GM12878 (cell line): ENCODE measurements around the gene RYR2. TPM values are rescaled to one million over a fixed set of nuclear protein-coding genes. Genes with fewer than 3 reads are reported as not detected.

Source experiments
- ATAC-seq: fragments of 200-7000 bp; cut with Tn5 transposase; 3 replicates; pipeline ENCODE4 v1.9.1; 2020; ENCODE audit warnings: mild to moderate bottlenecking, moderate library complexity
- BruUV-seq: library from RNA; stranded (reverse); fragments of 400-500 nt; replicated peaks from 2 replicates; lab custom pipeline; 2021; lab: Mats Ljungman, UMichigan
- CTCF ChIA-PET: fragments of 300-600 bp; sonication (Branson Sonifier 250); formaldehyde crosslinking; extraction: SDS; loops from one replicate; lab custom pipeline; 2021; ENCODE audit warnings: inconsistent platforms; lab: Yijun Ruan, JAX
- POLR2A ChIA-PET: fragments of 350-600 bp; formaldehyde crosslinking; extraction: SDS; loops from one replicate; lab custom pipeline; 2021; ENCODE audit warnings: inconsistent platforms; lab: Charles Lee
- RAD21 ChIA-PET: fragments of 300-600 bp; sonication (Branson Sonifier 250); formaldehyde crosslinking; loops from one replicate; lab custom pipeline; 2023; ENCODE audit warnings: antibody characterized with exemption; ENCODE audit not compliant: unreplicated experiment; lab: Charles Lee
- SMC1A ChIA-PET: fragments of 300-600 bp; sonication (Branson Sonifier 250); formaldehyde crosslinking; loops from one replicate; lab custom pipeline; 2023; ENCODE audit not compliant: unreplicated experiment, uncharacterized antibody; lab: Charles Lee
- DNase-seq: peaks from one replicate; pipeline ENCODE4 v3.0.0-alpha.2; 2011; ENCODE audit warnings: low read depth, low spot score
- FAIRE-seq: peaks from 3 replicates; lab custom pipeline; 2011; peaks lifted over from hg19 to GRCh38; lab: Jason Lieb, UNC
- H2AFZ ChIP-seq: 2 replicates; pipeline ENCODE4 v1.6.0; 2011; ENCODE audit warnings: low read depth, low read length, control low read depth; ENCODE audit not compliant: control insufficient read depth
- H3K27ac ChIP-seq: 2 replicates; pipeline ENCODE4 v1.5.1; 2011; ENCODE audit warnings: control low read depth; ENCODE audit not compliant: control insufficient read depth, insufficient read depth
- H3K27me3 ChIP-seq, 2 experiments: replicated peaks in 1 of 2; 2 replicates each; pipeline versions ENCODE4 v1.6.0 to v1.6.1; 2011; ENCODE audit warnings: low read length in 1 of 2; ENCODE audit not compliant: control insufficient read depth in 2 of 2, insufficient read depth in 2 of 2
- H3K36me3 ChIP-seq, 2 experiments: 2 replicates each; pipeline ENCODE4 v1.5.1; 2011; ENCODE audit warnings: low read length in 1 of 2; ENCODE audit not compliant: control insufficient read depth in 2 of 2, insufficient read depth in 2 of 2
- H3K4me1 ChIP-seq: 2 replicates; pipeline ENCODE4 v1.6.1; 2011; ENCODE audit warnings: mild to moderate bottlenecking, low read length, moderate library complexity, mixed read lengths; ENCODE audit not compliant: control insufficient read depth, insufficient read depth
- H3K4me2 ChIP-seq: 2 replicates; pipeline ENCODE4 v1.6.0; 2011; ENCODE audit warnings: control low read depth; ENCODE audit not compliant: control insufficient read depth, insufficient read depth
- H3K4me3 ChIP-seq: fragments of 200-600 bp; sonication (generic); 2 replicates; pipeline ENCODE4 v1.5.1; 2016
- H3K79me2 ChIP-seq: 2 replicates; pipeline ENCODE4 v1.6.0; 2011; ENCODE audit warnings: low read length; ENCODE audit not compliant: control insufficient read depth, insufficient read depth
- H3K9ac ChIP-seq: 2 replicates; pipeline ENCODE4 v1.8.0; 2011; ENCODE audit warnings: low read length, control low read depth, mixed read lengths; ENCODE audit not compliant: control insufficient read depth, insufficient read depth
- H3K9me3 ChIP-seq: replicated peaks from 3 replicates; pipeline ENCODE4 v1.5.1; 2011; ENCODE audit warnings: mild to moderate bottlenecking, low read length; ENCODE audit not compliant: control insufficient read depth, insufficient read depth
- H4K20me1 ChIP-seq: 2 replicates; pipeline ENCODE4 v1.6.0; 2011; ENCODE audit not compliant: control insufficient read depth, insufficient read depth
- GABPA ChIP-seq: IDR thresholded peaks from 2 replicates; pipeline ENCODE4 v1.6.1; 2014; ENCODE audit warnings: antibody characterized with exemption, low read depth, mild to moderate bottlenecking, inconsistent platforms
- POLR2A ChIP-seq: IDR thresholded peaks from 2 replicates; pipeline ENCODE4 v1.6.1; 2011; ENCODE audit warnings: low read depth, mild to moderate bottlenecking, low read length
- WGBS: methylation state at CpG from one replicate; pipeline ENCODE4 v1.1.6; 2016; ENCODE audit warnings: low lambda C conversion rate; ENCODE audit not compliant: insufficient replicate concordance, insufficient coverage; ENCODE audit errors: missing lambda C conversion rate; 5-methylcytosine and 5-hydroxymethylcytosine counted together
- in situ Hi-C: fragments of 300-500 bp; cut with MboI; formaldehyde crosslinking; loops from 9 replicates; pipeline ENCODE4 v1.14.3; 2018; ENCODE audit warnings: mixed read lengths
- intact Hi-C: fragments of 100-400 bp; cut with micrococcal nuclease; formaldehyde crosslinking; loops from one replicate; pipeline ENCODE4 v1.14.2; 2022; ENCODE audit not compliant: unreplicated experiment
- polyA plus RNA-seq, 11 experiments: library from polyadenylated mRNA; depleted of rRNA in 4 of 11; unstranded in 6 of 11; stranded (reverse) in 5 of 11; fragments of >200 nt; fragmentation: Nextera tagmentation in 4 of 11; fragmentation: Illumina TruSeq in 1 of 11; extraction: Ambion mirVana in 4 of 11; extraction: Trizol in 1 of 11; gene quantifications; 1 replicate in 1 of 11; 2 replicates in 10 of 11; pipeline versions ENCODE4 v1.2.1 to v1.2.3, GENCODE V29; 2011 to 2016; ENCODE audit warnings: inconsistent platforms in 2 of 11, missing spikeins in 2 of 11, low read depth in 1 of 11
- total RNA-seq, 4 experiments: library from RNA; depleted of rRNA in 3 of 4; stranded (reverse); fragments of >200 nt in 3 of 4; fragmentation: Illumina TruSeq in 1 of 4; extraction: Trizol in 1 of 4; gene quantifications; 2 replicates each; pipeline versions ENCODE4 v1.2.1 to v1.2.3, GENCODE V29; 2013 to 2021
- TF ChIP-seq, protein P1 (sequence below): IDR thresholded peaks from 2 replicates; pipeline ENCODE4 v1.6.1; 2011; ENCODE audit warnings: low read depth, low read length, improper control_type of control experiment, borderline replicate concordance
- TF ChIP-seq, protein P2 (sequence below): fragments of 450-650 bp; IDR thresholded peaks from 2 replicates; pipeline ENCODE4 v1.6.1; 2017; ENCODE audit warnings: antibody characterized with exemption, mild to moderate bottlenecking, moderate library complexity
- TF ChIP-seq, protein P3 (sequence below): fragments of 450-650 bp; IDR thresholded peaks from 2 replicates; pipeline ENCODE4 v1.6.1; 2017; ENCODE audit warnings: mild to moderate bottlenecking, moderate library complexity
- TF ChIP-seq, protein P4 (sequence below): fragments of 450-650 bp; formaldehyde crosslinking; IDR thresholded peaks from 2 replicates; pipeline ENCODE4 v1.4.0; 2020; ENCODE audit warnings: mild to moderate bottlenecking, moderate library complexity

Gene RYR2
- total and polyA plus RNA-seq, 10 of the 15 experiments (the other 5 are each of a cell fraction or from before 2014, with no cell fraction given), result 0.01 to 0.04 TPM; not detected in 8

DNA sequence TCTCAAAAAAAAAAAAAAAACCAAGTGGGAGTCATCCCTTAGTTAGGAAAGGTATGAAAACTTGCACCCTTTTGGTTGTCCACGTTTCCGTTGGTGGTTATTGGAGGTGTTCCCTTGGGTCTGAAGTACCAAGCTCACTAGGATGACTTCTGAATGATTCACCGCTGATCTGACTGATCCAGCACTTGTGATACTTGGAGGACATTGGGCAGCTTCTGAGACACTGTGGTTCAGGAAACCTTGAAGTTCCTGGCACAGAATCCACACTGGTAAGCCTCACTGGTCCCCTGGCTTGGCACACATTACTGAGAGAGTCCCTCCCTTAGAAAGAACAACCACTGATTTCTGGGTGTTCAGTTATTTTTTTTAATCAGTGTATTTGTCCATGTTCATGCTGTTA lies 91.9 kb downstream of the RYR2 start (continued):
- TF ChIP-seq, protein P1, sequence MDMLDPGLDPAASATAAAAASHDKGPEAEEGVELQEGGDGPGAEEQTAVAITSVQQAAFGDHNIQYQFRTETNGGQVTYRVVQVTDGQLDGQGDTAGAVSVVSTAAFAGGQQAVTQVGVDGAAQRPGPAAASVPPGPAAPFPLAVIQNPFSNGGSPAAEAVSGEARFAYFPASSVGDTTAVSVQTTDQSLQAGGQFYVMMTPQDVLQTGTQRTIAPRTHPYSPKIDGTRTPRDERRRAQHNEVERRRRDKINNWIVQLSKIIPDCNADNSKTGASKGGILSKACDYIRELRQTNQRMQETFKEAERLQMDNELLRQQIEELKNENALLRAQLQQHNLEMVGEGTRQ, result no peak
- no peak for TF ChIP-seq POLR2A
- TF ChIP-seq, protein P2, sequence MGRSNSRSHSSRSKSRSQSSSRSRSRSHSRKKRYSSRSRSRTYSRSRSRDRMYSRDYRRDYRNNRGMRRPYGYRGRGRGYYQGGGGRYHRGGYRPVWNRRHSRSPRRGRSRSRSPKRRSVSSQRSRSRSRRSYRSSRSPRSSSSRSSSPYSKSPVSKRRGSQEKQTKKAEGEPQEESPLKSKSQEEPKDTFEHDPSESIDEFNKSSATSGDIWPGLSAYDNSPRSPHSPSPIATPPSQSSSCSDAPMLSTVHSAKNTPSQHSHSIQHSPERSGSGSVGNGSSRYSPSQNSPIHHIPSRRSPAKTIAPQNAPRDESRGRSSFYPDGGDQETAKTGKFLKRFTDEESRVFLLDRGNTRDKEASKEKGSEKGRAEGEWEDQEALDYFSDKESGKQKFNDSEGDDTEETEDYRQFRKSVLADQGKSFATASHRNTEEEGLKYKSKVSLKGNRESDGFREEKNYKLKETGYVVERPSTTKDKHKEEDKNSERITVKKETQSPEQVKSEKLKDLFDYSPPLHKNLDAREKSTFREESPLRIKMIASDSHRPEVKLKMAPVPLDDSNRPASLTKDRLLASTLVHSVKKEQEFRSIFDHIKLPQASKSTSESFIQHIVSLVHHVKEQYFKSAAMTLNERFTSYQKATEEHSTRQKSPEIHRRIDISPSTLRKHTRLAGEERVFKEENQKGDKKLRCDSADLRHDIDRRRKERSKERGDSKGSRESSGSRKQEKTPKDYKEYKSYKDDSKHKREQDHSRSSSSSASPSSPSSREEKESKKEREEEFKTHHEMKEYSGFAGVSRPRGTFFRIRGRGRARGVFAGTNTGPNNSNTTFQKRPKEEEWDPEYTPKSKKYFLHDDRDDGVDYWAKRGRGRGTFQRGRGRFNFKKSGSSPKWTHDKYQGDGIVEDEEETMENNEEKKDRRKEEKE, result no peak
- TF ChIP-seq, protein P3, sequence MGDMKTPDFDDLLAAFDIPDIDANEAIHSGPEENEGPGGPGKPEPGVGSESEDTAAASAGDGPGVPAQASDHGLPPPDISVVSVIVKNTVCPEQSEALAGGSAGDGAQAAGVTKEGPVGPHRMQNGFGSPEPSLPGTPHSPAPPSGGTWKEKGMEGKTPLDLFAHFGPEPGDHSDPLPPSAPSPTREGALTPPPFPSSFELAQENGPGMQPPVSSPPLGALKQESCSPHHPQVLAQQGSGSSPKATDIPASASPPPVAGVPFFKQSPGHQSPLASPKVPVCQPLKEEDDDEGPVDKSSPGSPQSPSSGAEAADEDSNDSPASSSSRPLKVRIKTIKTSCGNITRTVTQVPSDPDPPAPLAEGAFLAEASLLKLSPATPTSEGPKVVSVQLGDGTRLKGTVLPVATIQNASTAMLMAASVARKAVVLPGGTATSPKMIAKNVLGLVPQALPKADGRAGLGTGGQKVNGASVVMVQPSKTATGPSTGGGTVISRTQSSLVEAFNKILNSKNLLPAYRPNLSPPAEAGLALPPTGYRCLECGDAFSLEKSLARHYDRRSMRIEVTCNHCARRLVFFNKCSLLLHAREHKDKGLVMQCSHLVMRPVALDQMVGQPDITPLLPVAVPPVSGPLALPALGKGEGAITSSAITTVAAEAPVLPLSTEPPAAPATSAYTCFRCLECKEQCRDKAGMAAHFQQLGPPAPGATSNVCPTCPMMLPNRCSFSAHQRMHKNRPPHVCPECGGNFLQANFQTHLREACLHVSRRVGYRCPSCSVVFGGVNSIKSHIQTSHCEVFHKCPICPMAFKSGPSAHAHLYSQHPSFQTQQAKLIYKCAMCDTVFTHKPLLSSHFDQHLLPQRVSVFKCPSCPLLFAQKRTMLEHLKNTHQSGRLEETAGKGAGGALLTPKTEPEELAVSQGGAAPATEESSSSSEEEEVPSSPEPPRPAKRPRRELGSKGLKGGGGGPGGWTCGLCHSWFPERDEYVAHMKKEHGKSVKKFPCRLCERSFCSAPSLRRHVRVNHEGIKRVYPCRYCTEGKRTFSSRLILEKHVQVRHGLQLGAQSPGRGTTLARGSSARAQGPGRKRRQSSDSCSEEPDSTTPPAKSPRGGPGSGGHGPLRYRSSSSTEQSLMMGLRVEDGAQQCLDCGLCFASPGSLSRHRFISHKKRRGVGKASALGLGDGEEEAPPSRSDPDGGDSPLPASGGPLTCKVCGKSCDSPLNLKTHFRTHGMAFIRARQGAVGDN, result no peak

DNA sequence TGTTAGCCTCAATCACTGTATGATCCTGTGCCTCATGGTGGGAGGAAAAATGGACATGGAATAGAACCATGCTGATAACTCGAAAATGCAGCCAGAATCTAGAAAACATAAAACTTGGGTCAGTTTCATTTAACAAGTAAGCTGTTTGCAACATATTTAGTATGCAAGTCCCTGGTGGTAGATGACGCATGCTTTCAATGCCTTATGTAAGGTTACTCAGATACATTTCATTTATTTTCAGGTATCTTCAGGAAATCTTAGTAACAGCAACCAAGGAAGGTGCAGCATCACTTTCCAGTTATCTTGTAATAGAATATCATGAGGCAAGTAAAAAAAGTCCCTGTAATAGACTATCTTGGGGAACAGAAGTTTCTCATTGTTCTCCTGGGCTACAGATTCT lies 92.9 kb downstream of the RYR2 start:
- SMC1A ChIA-PET, result no interaction called here
- RAD21 ChIA-PET, result no interaction called here
- H3K4me3 ChIP-seq, result no peak overlapping the region
- in situ Hi-C loops, result loop anchor here (25.0 kb wide), 1 partner anchor 1023 kb away; no protein-coding TSS in a partner anchor
- no peaks in the 10 kb centered on the region for H4K20me1 ChIP-seq
- no peak overlapping the region for H3K4me2 ChIP-seq
- H2AFZ ChIP-seq, result no peak overlapping the region
- 45% methylated on average over 2 of the region's 2 CpGs for WGBS
- POLR2A ChIA-PET, result no interaction called here
- no peaks in the 10 kb centered on the region for H3K36me3 ChIP-seq
- H3K9me3 ChIP-seq, result no peaks in the 10 kb centered on the region; the same call in 2 of the 3 replicates
- H3K4me1 ChIP-seq, result no peaks in the 10 kb centered on the region
- DNase-seq, result no peak
- no TSS peak for BruUV-seq
- no peaks in the 10 kb centered on the region for H3K27me3 ChIP-seq
- CTCF ChIA-PET, result no interaction called here
- TF ChIP-seq, protein P4, sequence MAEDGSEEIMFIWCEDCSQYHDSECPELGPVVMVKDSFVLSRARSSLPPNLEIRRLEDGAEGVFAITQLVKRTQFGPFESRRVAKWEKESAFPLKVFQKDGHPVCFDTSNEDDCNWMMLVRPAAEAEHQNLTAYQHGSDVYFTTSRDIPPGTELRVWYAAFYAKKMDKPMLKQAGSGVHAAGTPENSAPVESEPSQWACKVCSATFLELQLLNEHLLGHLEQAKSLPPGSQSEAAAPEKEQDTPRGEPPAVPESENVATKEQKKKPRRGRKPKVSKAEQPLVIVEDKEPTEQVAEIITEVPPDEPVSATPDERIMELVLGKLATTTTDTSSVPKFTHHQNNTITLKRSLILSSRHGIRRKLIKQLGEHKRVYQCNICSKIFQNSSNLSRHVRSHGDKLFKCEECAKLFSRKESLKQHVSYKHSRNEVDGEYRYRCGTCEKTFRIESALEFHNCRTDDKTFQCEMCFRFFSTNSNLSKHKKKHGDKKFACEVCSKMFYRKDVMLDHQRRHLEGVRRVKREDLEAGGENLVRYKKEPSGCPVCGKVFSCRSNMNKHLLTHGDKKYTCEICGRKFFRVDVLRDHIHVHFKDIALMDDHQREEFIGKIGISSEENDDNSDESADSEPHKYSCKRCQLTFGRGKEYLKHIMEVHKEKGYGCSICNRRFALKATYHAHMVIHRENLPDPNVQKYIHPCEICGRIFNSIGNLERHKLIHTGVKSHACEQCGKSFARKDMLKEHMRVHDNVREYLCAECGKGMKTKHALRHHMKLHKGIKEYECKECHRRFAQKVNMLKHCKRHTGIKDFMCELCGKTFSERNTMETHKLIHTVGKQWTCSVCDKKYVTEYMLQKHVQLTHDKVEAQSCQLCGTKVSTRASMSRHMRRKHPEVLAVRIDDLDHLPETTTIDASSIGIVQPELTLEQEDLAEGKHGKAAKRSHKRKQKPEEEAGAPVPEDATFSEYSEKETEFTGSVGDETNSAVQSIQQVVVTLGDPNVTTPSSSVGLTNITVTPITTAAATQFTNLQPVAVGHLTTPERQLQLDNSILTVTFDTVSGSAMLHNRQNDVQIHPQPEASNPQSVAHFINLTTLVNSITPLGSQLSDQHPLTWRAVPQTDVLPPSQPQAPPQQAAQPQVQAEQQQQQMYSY, result no peak
- TF ChIP-seq GABPA, result no peak
- TF ChIP-seq, all 136 proteins: peak for 0
- no peak overlapping the region for H3K9ac ChIP-seq
- FAIRE-seq (no peak), ATAC-seq (no peak)
- H3K27ac ChIP-seq, result no peak overlapping the region
- intact Hi-C loops, result no loop called here
- H3K79me2 ChIP-seq, result no peaks in the 10 kb centered on the region
